Activated B cell treated with CpG ODN at 0.5 μM for 24 hours (primary cell): ENCODE measurements around the gene CYS1. TPM values are rescaled to one million over a fixed set of nuclear protein-coding genes. Genes with fewer than 3 reads are reported as not detected.

Experiments used
- ATAC-seq: fragments of 200-7000 bp; cut with Tn5 transposase; one replicate; pipeline ENCODE4 v1.10.0; 2021; ENCODE audit warnings: low read depth, mild to moderate bottlenecking, moderate library complexity
- CTCF ChIA-PET: fragments of 350-600 bp; sonication (Branson Sonifier 250); formaldehyde crosslinking; loops from one replicate; lab custom pipeline; 2021; ENCODE audit warnings: antibody characterized with exemption; lab: Charles Lee
- POLR2A ChIA-PET: fragments of 350-600 bp; sonication (Branson Sonifier 250); formaldehyde crosslinking; loops from one replicate; lab custom pipeline; 2021; ENCODE audit warnings: antibody characterized with exemption; lab: Charles Lee
- DNase-seq: peaks from one replicate; pipeline ENCODE4 v3.0.0; 2022
- H3K27ac Mint-ChIP-seq: one replicate; pipeline ENCODE4 v1.8.0; 2020; ENCODE audit warnings: mixed read lengths
- H3K27me3 Mint-ChIP-seq: one replicate; pipeline ENCODE4 v1.8.0; 2021; ENCODE audit warnings: mixed read lengths
- H3K36me3 Mint-ChIP-seq: one replicate; pipeline ENCODE4 v1.8.0; 2021; ENCODE audit warnings: low read depth, mixed read lengths
- H3K4me1 Mint-ChIP-seq: one replicate; pipeline ENCODE4 v1.8.0; 2021; ENCODE audit warnings: mixed read lengths
- H3K4me3 Mint-ChIP-seq: one replicate; pipeline ENCODE4 v1.8.0; 2020; ENCODE audit warnings: mild to moderate bottlenecking, mixed read lengths
- H3K9me3 Mint-ChIP-seq: one replicate; pipeline ENCODE4 v1.8.0; 2020; ENCODE audit warnings: mixed read lengths
- intact Hi-C: fragments of 100-400 bp; cut with micrococcal nuclease; formaldehyde crosslinking; loops from one replicate; pipeline ENCODE4 v1.15.1; 2024
- total RNA-seq: library from RNA; stranded (reverse); gene quantifications from 2 replicates; pipeline ENCODE4 v1.2.3, GENCODE V29; 2022
- TF ChIP-seq, protein P1 (sequence below): fragments of 200-600 bp; IDR thresholded peaks from one replicate; pipeline ENCODE4 v1.8.0; 2022; ENCODE audit warnings: antibody characterized with exemption, mild to moderate bottlenecking

The CYS1 gene
- total RNA-seq, 1 donor from 2014 or later: 0.42 TPM

DNA sequence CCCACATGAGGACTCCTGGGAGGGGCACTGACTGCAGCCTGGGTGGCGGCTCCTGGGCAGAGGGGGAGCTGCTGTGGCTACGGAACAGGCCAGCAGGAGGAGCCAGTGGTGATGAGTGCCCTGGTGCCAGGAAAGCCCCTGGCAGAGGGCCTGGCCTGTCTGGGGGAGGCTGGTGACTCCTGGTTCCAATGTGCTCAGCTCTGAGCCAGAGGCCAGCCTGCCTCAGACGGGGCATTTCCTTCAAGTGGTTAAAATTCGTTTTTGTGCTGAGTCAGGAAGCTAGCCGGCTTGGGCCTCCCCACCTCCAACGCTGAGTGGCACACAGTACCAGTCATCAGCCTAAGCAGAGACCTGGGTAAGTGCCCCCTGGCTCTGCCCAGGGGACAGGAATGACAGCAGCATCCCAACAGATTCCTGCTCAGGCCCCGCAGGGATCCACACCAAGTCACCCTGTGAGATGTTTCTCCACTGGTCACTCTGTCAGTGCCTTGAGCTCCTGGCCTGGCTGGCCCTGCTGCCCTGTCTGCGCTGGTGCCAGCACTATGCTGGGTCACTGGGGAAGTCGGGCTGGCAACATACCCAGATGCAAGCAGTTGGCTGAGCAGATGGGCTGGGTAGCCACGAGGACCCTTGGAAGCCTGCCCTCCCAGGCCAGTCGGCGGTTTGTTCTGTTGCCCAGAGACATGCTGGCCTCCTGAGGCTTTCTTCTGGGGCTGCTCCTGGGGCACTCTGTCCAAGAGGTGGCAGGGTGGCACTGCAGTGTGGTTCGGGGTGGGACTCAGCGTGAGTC lies 43.9 kb downstream of the CYS1 start:
- ATAC-seq: peak; percentile 95
- Mint-ChIP-seq H3K9me3 (no peaks in the 10 kb centered on the region), H3K4me3 (no peak overlapping the region), H3K4me1 (peaks cover 28% of the 10 kb centered on the region), H3K27ac (no peak overlapping the region), H3K27me3 (no peaks in the 10 kb centered on the region), H3K36me3 (no peaks in the 10 kb centered on the region)
- TF ChIP-seq, protein P1, sequence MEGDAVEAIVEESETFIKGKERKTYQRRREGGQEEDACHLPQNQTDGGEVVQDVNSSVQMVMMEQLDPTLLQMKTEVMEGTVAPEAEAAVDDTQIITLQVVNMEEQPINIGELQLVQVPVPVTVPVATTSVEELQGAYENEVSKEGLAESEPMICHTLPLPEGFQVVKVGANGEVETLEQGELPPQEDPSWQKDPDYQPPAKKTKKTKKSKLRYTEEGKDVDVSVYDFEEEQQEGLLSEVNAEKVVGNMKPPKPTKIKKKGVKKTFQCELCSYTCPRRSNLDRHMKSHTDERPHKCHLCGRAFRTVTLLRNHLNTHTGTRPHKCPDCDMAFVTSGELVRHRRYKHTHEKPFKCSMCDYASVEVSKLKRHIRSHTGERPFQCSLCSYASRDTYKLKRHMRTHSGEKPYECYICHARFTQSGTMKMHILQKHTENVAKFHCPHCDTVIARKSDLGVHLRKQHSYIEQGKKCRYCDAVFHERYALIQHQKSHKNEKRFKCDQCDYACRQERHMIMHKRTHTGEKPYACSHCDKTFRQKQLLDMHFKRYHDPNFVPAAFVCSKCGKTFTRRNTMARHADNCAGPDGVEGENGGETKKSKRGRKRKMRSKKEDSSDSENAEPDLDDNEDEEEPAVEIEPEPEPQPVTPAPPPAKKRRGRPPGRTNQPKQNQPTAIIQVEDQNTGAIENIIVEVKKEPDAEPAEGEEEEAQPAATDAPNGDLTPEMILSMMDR: no peak
- no peak for DNase-seq
- ChIA-PET CTCF (interaction anchor here (1.1 to 2.7 kb wide), 3 partner anchors 10 to 52 kb away, joined by 4 to 16 read pairs (median 7); no protein-coding TSS in a partner anchor), POLR2A (interaction anchor here (0.6 kb wide), 1 partner anchor 114 kb away, joined by 6 read pairs; no protein-coding TSS in a partner anchor)
- intact Hi-C loops: no loop called here

DNA sequence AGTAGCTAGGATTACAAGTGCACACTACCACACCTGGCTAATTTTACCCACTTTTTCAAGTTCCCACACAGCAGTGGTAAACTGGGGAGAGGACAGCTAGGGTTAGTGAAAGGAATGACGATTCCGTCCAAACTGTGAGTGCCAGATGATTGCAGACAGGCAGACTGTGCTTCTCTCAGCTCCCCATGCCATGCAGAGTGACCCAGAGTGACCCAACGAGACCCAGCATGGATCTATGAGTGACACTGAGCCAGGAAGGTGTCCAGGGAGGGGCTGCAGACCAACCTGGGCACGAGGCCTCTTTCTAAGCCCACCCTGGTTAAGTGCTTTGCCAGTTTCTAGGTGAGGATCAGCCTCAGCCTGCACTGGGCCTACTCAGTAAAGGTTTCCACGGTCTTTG lies 44.6 kb downstream of the CYS1 start:
- Mint-ChIP-seq H3K4me3 (no peak overlapping the region), H3K27me3 (no peaks in the 10 kb centered on the region), H3K9me3 (no peaks in the 10 kb centered on the region), H3K27ac (no peak overlapping the region), H3K4me1 (peaks cover 35% of the 10 kb centered on the region), H3K36me3 (no peaks in the 10 kb centered on the region)
- ChIA-PET POLR2A (interaction anchor here (0.9 kb wide), 1 partner anchor 69 kb away, joined by 3 read pairs; no protein-coding TSS in a partner anchor), CTCF (interaction anchor here (1.1 to 2.7 kb wide), 3 partner anchors 10 to 51 kb away, joined by 4 to 16 read pairs (median 7); no protein-coding TSS in a partner anchor)
- intact Hi-C loops: no loop called here
- no peak for ATAC-seq
- no peak for DNase-seq
- TF ChIP-seq, protein P1: no peak

DNA sequence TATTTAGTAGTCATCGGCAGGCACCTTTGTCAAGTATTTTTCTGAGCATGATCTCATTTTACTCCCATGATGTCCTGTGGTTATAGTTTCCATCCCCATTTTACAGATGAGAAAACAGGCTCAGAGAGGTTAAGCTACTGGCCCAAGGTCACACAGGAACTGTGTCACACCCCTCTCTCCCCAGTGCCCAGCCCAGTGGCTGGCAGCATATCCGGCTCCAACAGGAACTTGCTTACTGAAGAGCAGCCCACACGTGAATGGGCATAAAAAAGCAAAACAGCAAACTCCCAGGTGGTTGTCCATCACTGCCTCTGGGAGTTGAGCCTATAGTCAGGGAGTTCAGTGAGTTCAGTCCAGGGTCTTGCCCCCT lies 45.2 kb downstream of the CYS1 start:
- ATAC-seq (no peak), DNase-seq (no peak)
- ChIA-PET CTCF (interaction anchor here (0.7 to 2.7 kb wide), 3 partner anchors 10 to 51 kb away, joined by 3 to 16 read pairs (median 3); no protein-coding TSS in a partner anchor), POLR2A (interaction anchor here (0.9 kb wide), 1 partner anchor 68 kb away, joined by 3 read pairs; no protein-coding TSS in a partner anchor)
- no peak overlapping the region for H3K4me3 Mint-ChIP-seq
- peaks cover 41% of the 10 kb centered on the region for H3K4me1 Mint-ChIP-seq
- H3K27ac Mint-ChIP-seq: no peak overlapping the region
- intact Hi-C loops: no loop called here
- H3K36me3 Mint-ChIP-seq: no peaks in the 10 kb centered on the region
- H3K9me3 Mint-ChIP-seq: no peaks in the 10 kb centered on the region
- H3K27me3 Mint-ChIP-seq: no peaks in the 10 kb centered on the region
- TF ChIP-seq, protein P1: no peak

DNA sequence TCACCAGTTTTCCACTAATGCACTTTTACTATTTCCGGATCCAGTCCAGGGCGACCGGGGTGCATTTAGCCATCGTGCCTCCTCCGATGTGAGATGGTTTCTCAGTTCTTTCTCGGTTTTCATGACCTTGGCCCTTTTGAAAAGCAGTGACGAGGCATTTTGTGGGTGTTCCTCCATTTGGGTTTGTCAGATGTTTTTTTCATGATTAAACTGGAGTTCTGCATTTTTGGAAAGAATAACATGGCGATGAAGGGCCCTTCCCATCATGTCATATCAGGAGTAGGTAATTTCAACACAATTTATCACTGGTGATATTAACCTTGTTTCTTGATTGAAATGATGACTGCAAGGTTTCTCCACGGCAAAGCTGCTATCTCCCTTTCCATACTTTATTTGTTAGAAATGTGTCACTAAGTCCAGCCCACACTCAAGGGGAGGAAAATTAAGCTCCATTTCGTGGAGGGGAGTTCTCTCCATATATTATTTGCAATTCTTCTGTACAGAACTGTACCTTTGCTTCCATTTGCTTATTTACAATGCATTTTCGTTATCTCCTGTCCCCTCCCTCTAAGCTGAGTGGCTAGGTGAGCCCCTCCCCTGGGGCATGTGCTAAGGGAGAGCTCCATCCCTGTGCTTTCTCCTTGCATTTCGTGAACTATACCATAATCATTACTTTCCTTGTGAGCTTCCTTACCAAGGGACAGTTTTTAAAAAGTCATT lies 45.7 kb downstream of the CYS1 start:
- intact Hi-C loops: no loop called here
- Mint-ChIP-seq H3K27ac (no peak overlapping the region), H3K27me3 (no peaks in the 10 kb centered on the region), H3K36me3 (no peaks in the 10 kb centered on the region), H3K4me1 (peaks cover 46% of the 10 kb centered on the region), H3K4me3 (no peak overlapping the region), H3K9me3 (no peaks in the 10 kb centered on the region)
- TF ChIP-seq, protein P1: no peak
- DNase-seq (no peak), ATAC-seq (no peak)
- CTCF ChIA-PET: interaction anchor here (0.7 to 2.7 kb wide), 3 partner anchors 11 to 50 kb away, joined by 3 to 16 read pairs (median 3); no protein-coding TSS in a partner anchor
- POLR2A ChIA-PET: interaction anchor here (0.9 kb wide), 1 partner anchor 67 kb away, joined by 3 read pairs; no protein-coding TSS in a partner anchor
